ENCODE results near the gene EDC3. TPM values are rescaled to one million over a fixed set of nuclear protein-coding genes. Genes with fewer than 3 reads are reported as not detected.

Gene EDC3
- total RNA-seq, 1 experiment from 2014 or later: 5.3 TPM

DNA sequence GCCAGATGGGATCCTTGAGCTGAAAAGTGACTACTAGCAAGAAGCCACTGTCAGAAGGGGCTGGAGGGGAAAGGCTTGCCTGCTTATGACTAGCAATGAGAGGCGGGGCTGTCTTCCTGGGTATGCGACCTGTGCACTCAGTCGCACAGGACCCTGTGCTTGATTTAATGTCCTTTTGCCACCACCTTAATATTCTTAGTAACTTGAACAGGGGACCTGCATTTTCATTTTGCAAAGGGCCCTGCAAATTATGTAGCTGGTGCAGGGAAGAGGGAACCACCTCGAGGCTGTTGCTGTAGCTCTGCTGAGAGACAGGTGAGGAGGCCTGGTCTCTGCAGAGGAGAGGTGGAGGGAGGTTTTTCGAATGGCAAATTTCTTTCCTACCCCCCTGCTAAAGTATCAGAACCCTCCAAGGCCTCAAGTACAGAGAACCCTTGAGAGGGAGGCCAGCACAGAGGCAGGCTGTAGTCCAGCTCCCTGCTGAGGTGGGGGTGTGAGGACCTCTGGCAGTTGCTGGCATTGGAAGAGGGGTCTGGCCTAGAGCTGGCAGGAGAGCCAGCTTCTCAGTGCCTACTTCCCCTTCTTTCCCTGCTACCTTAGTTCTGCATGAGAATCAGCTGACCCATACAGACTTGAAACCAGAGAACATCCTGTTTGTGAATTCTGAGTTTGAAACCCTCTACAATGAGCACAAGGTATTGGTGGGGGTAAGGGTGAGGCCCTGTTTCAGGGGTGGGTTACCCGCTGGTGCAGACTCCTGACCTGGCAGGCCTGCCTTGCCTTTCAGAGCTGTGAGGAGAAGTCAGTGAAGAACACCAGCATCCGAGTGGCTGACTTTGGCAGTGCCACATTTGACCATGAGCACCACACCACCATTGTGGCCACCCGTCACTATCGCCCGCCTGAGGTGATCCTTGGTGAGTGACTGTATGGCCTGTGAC, 68.8 kb downstream of the EDC3 start:
- no peak for DNase-seq (ENCODE audit: low read depth)

DNA sequence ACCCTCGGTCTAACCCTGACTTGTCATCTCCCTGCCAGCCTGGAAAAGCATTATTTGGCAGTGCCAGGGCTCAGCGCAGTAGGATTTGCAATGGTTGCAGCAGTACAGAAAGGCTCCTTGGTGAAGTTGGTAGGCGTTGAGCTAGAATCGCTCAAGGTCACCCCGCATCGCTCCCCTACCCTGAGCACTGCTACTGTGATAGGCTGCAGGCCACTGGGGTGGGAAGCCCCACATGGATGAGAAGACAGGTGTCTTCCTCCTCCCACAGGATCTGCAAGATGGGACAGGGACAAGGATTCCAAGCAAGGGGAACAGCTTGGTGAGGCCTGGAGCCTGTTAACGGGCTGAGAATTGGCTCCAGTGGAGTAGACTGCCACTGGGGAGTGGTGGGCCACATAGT, 69.5 kb downstream of the EDC3 start:
- no peak for DNase-seq (ENCODE audit: low read depth)

DNA sequence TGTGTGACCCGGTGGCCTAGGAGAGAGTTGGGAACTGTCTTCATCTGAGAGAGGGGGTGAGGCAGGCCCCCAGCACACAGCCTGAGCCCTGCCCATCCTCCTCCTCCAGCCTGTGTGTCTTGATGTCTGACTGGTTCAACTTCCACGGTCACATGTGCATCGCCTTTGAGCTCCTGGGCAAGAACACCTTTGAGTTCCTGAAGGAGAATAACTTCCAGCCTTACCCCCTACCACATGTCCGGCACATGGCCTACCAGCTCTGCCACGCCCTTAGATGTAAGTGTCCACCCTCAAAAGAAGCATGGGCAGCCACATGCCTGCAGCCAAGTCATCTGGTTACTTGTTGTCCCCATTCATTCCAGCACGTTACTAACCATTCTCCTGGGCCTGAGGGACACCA, 70.1 kb downstream of the EDC3 start:
- no peak for DNase-seq (ENCODE audit: low read depth)

DNA sequence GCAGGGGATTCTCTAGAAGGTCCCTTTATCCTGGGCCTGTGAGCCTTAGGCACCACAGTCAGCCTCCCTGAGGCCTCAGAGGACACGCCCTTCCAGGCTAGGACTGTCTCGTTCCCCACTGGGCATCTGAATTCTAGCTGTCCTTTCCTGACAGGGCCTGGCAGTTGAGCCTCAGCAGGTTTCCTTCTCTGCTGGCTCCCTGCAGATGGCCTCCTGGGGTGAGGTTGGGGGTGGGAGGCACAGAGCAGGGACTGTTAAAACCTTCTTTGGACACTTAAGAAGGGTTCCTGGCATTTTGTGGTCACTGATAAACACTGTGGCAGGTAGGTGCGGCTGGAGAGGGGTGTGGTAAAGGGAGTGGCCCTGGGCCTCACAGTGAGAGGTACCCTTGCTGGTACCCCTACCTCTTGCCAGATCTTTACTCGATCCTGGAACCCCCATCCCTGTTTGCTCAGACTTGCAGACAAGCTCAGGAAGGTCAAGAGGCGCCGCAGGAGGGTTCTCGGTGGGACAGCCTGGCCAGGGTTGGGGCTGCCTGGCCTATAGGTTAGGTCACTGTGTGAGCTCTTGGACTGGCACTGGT, 71.7 kb downstream of the EDC3 start:
- no peak for DNase-seq (ENCODE audit: low read depth)

DNA sequence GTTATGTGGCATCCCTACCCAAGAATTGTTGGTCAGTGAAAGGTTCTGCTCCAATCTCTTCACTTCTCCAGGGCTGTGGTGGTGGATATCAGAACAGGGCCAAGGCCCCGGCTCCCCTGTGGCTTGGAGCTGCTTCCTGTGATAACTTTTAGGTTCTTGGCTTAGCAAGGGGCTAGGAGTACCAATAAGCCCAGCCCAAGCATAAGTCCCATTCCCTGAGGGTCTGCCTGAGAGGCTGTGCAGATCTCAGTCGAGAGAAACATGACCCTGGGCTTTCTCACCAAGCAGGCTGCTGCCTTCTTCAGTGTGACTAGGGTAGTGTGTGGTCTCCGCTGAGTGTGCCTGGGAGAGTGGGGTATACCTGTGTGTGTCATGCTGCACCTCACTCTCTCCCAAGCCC, 73.1 kb downstream of the EDC3 start:
- DNase-seq (ENCODE audit: low read depth): no peak

DNA sequence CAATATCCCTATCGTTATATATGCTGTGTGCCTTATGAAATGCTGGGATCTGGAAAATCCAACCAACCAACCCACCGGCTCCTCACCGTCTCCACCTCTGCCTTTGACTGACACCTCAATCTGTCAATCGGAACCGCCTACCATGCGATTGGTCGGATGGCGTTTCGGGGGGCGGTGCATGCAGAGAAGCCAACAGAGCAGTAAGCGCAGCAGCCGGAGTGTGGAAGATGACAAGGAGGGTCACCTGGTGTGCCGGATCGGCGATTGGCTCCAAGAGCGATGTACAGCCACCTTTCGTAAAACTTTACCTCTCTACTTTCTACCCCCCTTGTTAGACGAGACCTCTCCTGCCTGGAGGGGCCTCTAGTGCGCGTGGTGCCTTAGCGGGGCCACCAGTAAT, 73.9 kb downstream of the EDC3 start:
- no peak for DNase-seq (ENCODE audit: low read depth)

DNA sequence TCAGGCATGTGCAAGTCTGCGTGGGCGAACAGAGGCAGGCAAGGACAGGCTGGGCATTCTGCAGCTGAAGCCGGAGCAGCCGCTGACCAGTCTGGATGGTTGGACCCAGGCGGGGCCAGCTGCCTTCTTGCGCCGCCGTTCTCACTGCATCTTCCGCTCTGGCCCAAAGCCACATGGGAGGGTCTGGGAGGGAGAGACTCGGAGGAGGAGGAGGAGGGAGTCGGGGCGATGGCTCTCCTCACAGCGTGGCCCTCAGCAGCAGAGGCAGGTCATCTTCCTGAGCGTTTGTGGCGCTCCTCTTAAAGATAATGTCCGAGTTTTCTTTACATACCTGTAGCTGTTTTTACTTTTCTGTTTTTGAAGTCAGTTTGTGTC, 74.3 kb downstream of the EDC3 start:
- no peak for DNase-seq (ENCODE audit: low read depth)

DNA sequence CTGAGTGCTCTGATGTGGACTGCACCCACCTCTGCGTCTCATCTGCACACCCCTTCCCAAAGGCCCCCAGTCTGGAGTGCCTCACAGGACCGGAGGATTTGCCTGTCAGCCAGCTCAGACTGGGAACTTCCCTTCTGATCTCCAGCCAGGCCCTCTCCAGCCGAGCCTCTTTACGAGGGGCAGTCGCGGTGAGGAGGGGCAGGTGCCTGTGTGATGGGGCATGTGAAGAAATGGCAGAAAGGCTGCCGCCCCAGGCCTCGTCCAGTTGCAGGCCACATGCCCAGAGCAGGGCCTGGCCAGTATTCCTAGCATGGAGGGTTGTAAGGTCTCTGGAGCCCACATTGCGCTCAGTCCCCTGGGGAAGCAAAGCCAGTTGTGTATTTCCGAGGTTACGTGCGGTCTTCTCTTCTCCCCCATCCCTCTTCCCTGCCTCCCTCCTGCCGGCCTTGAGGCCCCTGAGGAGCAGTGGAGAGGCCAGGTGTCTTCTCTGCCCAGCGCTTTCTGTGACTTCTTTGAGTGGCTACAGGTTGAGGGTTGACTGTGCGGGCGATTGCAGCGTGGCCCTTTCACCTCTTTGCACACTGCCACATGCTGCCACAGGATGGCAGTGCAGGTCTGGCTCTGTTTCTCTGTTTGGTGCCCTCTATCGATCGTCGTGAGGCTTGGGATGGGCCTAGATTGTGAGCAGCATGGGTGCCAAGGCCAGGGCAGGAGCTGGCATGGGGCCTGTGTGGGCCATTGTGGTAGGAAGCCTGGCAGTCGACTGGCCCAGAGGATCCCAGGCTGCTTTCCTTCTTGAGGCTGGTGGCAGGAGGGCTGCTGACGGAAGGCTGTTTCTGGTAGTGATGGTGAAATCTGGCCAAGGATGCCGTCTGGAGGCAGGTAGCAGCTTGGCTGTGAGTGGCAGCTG, 74.9 kb downstream of the EDC3 start:
- DNase-seq (ENCODE audit: low read depth): peak; percentile 78

DNA sequence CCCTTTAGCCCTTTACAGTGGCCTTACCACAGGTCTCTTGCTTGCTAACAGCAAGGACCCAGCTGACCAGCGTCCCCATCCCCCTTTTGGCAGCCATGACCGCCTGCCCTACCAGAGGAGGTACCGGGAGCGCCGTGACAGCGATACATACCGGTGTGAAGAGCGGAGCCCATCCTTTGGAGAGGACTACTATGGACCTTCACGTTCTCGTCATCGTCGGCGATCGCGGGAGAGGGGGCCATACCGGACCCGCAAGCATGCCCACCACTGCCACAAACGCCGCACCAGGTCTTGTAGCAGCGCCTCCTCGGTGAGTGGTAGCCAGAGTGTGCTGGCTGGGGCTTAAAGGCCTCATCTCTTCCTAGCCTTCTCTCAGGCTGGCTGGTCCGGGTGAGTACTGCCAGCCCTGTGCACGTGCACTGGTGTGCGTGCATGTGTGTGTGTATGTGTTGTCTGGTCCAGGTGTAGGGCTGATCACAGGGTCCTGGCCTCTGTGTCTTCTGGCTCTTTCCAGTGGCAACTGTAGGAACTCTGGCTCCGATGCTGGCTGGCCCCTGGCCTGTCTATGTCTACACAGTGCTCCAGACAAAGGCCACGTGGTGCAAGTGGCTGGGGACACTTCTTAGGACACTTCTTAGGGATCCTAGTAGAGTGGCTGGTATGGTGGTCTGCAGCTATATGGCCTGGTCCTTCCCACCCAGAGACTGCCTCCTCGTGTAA, 75.7 kb downstream of the EDC3 start:
- DNase-seq (ENCODE audit: low read depth): no peak

DNA sequence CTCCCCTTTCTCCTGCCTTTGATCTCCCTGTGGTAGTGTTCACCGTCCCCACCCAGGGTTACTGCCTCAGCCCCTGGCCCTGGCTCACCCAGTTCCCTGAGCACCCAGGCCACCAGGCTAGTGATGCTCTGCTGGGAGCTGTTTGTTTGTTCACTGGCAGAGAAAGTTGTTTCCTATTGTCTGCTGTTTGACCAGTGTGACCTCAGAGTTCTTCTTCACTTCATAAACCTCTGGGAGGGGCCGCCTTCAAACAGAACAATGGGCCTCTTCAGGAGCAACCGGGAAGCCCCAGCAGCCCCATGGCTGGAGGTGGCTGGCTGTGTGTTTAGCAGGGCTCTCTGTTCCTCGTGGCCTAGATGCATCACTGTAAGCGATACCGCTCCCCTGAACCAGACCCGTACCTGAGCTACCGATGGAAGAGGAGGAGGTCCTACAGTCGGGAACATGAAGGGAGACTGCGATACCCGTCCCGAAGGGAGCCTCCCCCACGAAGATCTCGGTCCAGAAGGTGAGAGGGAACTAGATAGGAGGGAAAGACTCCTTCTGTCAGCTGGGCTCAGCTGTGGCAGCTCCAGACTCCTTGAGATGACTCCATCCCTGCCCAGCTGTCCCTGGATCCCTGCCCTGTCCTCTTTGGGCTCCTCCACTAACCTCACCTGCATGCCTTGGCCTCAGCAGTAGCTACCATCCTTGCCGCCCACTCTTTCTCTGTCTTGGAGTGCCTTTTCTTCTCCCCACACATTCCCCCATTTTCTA, 76.8 kb downstream of the EDC3 start:
- DNase-seq (ENCODE audit: low read depth): no peak

DNA sequence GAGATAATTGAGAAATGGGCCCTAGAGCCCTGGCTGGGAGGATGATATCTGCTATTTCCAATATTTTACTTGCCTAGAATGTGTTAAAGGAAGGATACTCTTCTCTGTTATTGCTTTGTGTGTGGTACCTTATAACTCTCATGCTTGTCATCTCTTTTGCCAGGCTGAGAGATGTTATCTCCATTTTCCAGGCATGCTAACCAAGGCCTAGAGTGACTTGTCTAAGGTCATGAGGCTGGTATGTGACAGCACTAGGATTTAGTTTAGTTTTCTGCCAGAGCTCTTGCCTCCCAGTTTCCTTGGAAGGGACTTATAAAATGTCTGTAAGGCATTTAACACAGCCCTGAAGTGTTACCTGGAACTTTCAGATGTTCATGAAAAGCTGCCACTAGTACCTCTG, 78.8 kb downstream of the EDC3 start:
- no peak for DNase-seq (ENCODE audit: low read depth)

DNA sequence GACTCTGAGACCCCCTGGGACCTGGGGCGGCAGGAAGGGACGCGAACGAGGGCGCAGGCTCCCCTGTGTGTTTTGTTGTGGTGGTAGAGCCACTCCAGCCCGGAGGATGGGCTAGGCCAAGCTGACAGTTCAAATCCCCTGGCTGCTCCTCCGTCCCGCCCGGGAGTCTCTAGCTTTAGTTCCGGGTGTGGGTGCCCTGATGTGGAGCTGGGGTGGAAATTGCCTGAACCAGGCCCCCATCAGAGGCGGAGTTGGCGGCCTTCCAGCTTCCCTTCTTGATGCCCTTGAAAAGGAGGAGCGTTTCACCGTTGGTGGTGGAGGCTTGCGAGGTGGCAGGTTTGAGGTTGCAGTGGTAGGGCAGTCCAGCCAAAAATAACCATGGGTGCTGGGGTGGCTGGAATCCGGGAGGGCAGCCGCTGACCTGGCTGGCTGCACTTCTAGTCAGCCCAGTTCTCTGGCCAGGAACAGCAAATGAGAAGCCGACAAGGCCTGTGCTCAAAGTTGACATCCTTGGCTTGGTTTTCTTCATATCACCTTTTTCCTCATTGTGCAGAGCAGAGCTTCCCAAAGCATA, 79.4 kb downstream of the EDC3 start:
- DNase-seq (ENCODE audit: low read depth): peak; percentile 70

DNA sequence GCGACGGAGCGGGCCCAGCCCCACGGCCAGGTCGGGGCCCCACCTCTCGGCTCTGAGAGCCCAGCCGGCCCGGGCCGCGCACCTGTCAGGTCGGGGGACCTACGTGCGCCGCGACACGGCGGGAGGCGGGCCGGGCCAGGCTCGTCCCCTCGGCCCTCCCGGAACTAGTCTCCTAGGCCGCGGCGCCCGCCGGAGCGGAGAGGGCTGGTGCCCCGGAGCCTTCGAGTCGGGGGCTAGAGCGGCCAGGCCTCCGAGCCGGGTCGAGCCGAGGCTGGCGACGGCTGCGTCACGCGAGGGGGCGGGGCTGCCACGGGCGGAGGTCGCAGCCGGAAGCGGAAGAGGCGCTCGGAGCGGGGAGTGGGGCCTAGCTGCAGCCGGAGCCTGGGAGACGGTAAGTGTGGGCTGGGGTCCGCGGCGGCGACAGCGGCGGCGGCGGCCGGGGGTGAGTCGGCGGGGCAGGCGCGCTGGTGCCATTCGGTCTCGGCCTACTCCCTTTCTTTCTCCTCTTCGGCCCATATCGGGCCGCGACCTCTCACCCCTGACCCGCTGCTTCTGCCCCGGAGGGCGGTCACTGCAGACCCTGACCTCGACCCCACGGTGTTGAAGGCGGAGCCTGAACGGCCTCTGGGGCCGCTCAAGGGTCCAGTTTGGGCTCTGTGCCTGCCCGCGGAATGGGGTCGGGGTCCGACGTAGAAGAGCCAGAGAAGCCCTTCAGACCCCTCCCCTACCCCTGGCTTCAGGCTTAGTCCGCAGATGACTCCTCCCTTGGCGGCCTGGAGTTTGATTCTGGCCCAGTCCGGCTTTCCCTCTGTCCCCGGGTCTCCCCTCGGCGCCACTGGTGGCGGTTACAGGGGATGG, 80.1 kb downstream of the EDC3 start, which contains the start of gene CLK3:
Gene CLK3 (plus strand): TSS at position 329 of the 858 bp plus-strand sequence. CDS start 3,361 bp downstream, outside the sequence.
- DNase-seq (ENCODE audit: low read depth): peak; percentile 97

DNA sequence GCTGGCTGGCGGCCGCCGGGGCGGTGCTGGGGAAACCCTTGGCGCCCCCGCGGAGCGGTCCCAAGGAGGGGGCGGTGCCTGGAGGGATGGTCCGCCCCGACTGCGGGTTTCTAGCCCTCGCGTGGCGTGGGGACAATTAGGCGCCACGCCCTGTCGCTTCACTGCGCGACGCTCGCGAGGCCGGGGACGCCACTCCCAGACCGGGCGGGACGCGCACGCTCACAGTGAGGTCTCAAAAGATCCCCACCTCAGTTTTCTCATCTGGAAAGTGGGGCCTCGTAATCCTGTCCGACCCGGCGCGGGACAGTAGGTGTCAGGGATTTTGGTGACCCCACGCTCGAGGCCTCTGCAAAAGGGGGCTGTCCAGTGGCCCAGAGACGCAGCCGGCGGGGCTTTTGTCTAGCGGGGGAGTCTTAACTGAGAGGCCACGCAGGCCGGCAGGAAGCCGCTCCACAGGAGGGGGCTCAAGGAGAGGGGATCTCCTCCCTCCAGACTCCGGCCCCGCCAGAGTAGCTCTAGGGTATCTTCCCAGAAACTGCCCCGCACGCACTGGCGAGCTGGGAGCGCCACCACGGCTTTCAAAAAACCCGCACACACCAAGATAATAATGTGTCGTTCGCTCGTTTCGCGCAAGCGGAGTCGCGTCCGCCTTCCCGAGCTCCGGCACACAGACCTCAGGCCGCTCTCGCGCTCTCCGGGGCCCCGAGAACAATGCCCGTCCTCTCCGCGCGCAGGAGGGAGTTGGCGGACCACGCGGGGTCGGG, 80.9 kb downstream of the EDC3 start:
- DNase-seq (ENCODE audit: low read depth): peak; percentile 84

DNA sequence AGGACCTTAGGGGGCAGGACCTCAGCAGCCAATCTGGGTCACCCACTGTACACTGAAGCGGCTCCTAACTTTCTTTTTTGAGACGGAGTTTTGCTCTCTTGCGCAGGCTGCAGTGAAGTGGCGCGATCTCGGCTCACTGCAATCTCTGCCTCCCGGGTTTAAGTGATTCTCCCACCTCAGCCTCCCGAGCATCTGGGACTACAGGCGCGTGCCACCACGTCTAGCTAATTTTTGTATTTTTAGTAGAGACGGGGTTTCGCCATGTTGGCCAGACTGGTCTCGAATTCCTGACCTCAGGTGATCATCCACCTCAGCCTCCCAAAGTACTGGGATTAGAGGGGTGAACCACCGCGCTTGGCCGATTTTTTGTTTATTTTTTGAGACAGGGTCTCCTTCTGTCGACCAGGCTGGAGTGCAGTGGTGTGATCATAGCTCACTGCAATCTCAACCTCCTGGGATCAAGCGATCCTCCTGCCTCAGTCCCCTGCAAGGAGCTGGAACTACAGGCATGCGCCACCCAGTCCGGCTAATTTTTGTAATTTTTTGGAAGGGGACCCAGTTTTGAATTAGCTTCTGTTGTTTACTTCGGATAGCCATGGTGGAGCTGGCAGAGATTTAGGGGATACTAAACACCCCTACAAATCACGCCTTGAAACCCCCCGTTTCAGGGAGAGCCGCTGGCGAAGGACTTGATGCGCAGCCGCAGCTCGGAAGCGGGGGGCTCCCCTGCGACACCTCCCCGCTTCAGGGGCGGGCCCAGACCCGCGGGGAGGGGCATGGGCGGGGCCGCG, 81.7 kb downstream of the EDC3 start:
- no peak for DNase-seq (ENCODE audit: low read depth)

DNA sequence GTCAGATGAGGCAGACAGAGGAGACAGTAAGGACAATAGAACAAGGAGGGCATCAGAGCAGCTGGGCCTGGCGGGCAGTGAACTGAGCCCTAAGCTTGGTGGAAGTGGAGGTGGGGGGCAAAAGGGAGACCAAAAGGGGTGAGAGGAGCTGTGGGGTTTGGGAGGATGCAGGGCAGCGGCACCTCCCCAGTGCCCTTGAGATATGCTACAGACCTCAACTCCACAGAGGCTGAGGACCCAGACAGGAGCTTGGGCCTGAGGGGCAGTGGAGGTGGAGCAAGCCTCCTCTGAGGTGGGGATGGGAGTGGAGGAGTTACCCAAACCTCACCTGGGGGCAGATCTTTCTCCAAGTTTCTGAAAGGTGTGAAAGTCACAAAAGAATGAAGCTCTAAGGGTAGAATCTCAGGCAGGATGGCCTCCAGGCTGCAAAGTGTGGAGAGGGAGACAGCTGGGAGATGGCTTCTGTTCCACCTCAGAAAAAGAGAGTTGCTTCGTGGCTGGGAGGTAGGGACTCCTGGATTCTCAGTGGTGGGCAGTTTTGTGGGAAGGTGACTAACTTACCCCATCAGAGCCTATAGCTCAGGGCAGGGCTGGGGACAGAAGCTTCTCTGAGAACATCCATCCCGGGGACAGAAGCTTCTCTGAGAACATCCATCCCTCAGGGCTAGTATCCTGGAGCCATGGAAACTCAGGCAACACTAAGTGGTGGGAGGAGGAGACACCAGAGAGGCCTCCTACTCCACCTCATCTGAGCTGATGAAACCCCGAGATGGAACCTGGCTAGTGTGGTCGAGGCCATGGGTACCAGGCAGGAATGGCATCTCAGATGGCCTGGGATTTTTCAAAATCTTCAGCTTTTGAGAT, 82.5 kb downstream of the EDC3 start:
- no peak for DNase-seq (ENCODE audit: low read depth)

DNA sequence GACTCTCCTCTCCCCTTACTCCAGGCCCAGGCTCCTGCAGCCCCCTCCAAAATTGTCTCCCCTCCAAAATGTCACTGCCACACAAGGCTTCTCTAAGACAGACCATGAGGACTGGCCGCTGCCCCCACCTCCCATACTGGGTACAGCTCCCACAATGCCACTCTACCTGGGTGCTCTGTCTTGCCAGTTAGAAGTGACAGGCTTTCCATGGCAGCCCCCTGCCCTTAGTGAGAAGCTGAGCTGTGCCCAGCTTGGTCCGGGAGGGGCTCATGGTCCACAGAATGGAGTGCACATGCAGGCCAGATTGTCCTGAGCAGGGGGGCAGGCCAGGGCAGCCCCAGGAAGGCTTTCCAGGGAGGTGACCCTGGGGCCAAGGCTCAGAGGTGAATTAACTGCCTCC, 83.1 kb downstream of the EDC3 start:
- no peak for DNase-seq (ENCODE audit: low read depth)
